ENCODE measurements around the gene OR10X1.

OR10X1 gene

GRCh38 chr1:158579733-158580132 lies at the start of gene OR10X1:
Gene OR10X1, minus strand, starts transcription at chr1:158579899. Its CDS starts 0 bp downstream, at chr1:158579899.
- DNase-seq = no peak

GRCh38 chr1:158613764-158614163 lies 34.1 kb upstream of the OR10X1 start:
- DNase-seq = no peak

GRCh38 chr1:158611916-158612315 lies 32.2 kb upstream of the OR10X1 start:
- DNase-seq = no peak

GRCh38 chr1:158607296-158607695 lies 27.6 kb upstream of the OR10X1 start:
- no peak for DNase-seq

GRCh38 chr1:158604968-158605367 lies 25.3 kb upstream of the OR10X1 start, which contains the start of gene OR10Z1:
Gene OR10Z1, plus strand, starts transcription at chr1:158605268. Its CDS starts 1,171 bp downstream, at chr1:158606439.
- no peak for DNase-seq

- no peak for DNase-seq
Measured at GRCh38 chr1:158600735-158601134, 21.0 kb upstream of the OR10X1 start.

GRCh38 chr1:158586942-158587341 lies 7.2 kb upstream of the OR10X1 start:
- no peak for DNase-seq

GRCh38 chr1:158583962-158584361 lies 4.3 kb upstream of the OR10X1 start:
- DNase-seq = no peak

GRCh38 chr1:158577561-158577960 lies 2.1 kb downstream of the OR10X1 start:
- DNase-seq = no peak

GRCh38 chr1:158572226-158572625 lies 7.5 kb downstream of the OR10X1 start:
- no peak for DNase-seq

- no peak for DNase-seq
Measured at GRCh38 chr1:158570480-158570879, 9.2 kb downstream of the OR10X1 start, which contains the start of gene OR6P1. Gene OR6P1, minus strand, starts transcription at chr1:158570580. Its CDS starts 6,976 bp downstream, at chr1:158563604.

- DNase-seq = no peak
Measured at GRCh38 chr1:158564608-158565007, 15.1 kb downstream of the OR10X1 start.

- no peak for DNase-seq
Measured at GRCh38 chr1:158563853-158564252, 15.8 kb downstream of the OR10X1 start.

- no peak for DNase-seq
Measured at GRCh38 chr1:158559696-158560095, 20.0 kb downstream of the OR10X1 start.

GRCh38 chr1:158554352-158554751 lies 25.3 kb downstream of the OR10X1 start, which contains the start of gene OR6Y1:
Gene OR6Y1, minus strand, starts transcription at chr1:158554405. Its CDS starts 6,300 bp downstream, at chr1:158548105.
- no peak for DNase-seq

GRCh38 chr1:158552296-158552695 lies 27.4 kb downstream of the OR10X1 start:
- peak; percentile 42 for DNase-seq

GRCh38 chr1:158547533-158547932 lies 32.2 kb downstream of the OR10X1 start:
- no peak for DNase-seq

- DNase-seq = no peak
Measured at GRCh38 chr1:158537609-158538008, 42.1 kb downstream of the OR10X1 start.

GRCh38 chr1:158534496-158534895 lies 45.2 kb downstream of the OR10X1 start:
- DNase-seq = no peak

All from left hindlimb (tissue), 1 donor.